ELR (cell line): ENCODE measurements around the gene LBX2.

Experiments used
- DNase-seq: peaks from one replicate; pipeline ENCODE4 v3.0.0-alpha.2; 2015; ENCODE audit warnings: low read depth

The LBX2 gene

DNA sequence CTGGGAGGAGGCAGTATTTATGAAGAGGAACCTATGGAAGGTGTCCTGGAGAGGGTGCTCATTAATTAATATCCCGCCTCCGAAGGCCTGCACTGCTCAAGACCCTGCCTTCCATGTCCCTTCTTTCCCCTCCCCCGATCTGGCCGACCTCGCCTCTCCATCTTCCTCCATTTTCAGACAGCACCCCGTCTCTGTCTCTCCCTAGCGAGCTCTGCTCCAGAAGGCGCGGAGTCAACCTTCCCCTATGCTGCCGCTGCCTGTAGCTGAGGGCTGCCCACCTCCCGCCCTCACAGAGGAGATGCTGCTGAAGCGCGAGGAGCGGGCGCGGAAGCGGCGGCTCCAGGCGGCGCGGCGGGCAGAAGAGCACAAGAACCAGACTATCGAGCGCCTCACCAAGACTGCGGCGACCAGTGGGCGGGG is 42.3 kb downstream of the LBX2 start:
- DNase-seq, result no peak

DNA sequence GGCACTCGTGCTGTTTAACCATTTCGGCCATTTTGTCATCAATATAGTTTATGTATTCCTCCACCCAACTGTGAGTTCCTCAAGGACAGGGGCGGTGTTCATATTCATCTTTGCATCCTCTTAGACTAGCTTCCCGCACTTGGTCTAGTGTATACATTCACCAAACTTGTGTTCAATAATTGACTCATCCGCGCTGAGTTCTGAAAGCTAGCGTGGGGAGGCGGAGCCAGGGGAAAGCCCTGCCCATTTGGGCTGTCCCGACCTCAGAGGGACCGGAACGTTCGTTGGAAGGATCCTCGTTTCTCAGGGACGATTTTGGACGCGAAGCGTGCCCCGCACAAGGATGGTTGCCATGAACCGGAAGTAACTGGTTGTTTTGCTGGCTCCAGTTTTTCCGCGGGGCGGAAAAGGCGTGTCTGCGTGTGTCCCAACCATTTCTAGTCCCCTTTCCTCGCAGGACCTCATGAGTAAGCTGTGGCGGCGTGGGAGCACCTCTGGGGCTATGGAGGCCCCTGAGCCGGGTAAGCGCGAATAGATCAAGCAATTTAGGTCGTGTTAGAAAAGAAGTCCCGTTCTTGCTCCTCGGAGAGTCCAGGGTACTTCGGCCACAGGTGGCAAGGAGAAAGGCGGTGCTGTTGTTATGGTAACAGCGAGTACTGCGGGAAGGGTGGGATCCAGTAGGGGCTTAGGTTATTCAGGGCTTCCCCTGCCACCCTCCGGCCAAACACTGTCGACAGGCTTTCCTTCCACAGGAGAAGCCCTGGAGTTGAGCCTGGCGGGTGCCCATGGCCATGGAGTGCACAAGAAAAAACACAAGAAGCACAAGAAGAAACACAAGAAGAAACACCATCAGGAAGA is 44.5 kb downstream of the LBX2 start, which contains the start of gene INO80B:
INO80B (plus strand) TSS at position 434 of the 858 bp plus-strand sequence; CDS start at position 464, 30 bp downstream.
- peak; percentile 99 for DNase-seq

DNA sequence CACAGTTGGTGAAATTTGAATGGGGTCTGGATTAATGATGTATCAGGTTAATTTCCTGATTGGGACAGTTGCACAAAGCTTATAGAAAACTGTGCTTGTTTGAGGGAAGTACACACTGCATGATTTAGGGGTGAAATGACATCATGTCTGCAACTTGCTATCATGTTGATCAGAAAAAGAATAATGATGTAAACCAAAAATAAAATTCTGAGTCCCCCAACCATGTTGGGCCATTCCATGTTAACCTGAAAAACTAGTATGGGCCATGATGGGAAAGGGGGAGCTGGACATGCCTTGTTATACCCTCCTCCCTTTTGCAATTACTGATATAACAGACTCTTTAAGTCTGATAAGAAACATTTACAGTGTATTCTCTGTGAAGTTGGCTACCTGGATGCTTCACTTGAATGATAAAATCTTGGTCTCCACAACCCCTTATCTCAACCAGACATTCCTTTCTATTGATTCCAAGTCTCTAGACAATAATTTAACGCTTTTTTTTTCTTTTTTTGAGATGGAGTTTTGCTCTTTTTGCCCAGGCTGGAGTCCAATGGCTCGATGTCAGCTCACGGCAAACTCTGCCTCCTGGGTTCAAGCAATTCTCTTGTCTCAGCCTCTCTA is 48.7 kb downstream of the LBX2 start:
- DNase-seq, result no peak

DNA sequence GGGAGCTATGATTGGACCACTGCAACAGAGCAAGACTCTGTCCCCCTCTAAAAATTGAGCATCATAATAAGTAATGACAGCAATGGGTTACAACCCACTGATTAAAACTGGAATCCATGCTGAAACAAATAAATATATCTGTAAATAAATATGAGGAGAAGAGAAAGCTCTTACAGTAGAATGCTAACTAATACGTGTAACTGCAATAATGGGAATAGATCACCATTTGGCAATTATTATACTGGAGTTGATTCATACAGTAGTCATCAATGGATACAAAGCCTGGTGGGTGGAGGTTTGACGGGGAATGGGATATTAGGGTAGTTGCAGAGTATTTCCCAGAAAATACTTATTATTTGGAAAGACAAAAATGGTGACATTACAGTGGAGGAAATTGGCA is 50.6 kb downstream of the LBX2 start:
- peak; percentile 65 for DNase-seq
